ENCODE results near the gene DAB1.

- TF ChIP-seq HOXA7 (CRISPR knock-in tag; IDR thresholded peaks at IDR 0.05; ENCODE audit: borderline replicate concordance): no peak
- TF ChIP-seq ZNF843 (tag by site-specific recombination; IDR thresholded peaks at IDR 0.05): no peak
- TF ChIP-seq ATF2 (tag by site-specific recombination; IDR thresholded peaks at IDR 0.05; ENCODE audit: low read depth): no peak
- no peak for TF ChIP-seq CTCF (tag by site-specific recombination; IDR thresholded peaks at IDR 0.05)
- TF ChIP-seq ZBTB10 (tag by site-specific recombination; IDR thresholded peaks at IDR 0.05): no peak
- no peak for TF ChIP-seq PRDM4 (tag by site-specific recombination; IDR thresholded peaks at IDR 0.05)
- TF ChIP-seq SALL2 (tag by site-specific recombination; IDR thresholded peaks at IDR 0.05; ENCODE audit: borderline replicate concordance): no peak
Measured at GRCh38 chr1:56977910-56978309, 445.9 kb downstream of the DAB1 start.
